Esophagus (tissue), 2 donors: Measurements from ENCODE around the gene ABCB8. TPM values are rescaled to one million over a fixed set of nuclear protein-coding genes. Genes with fewer than 3 reads are reported as not detected.

Experiments
- H3K27ac ChIP-seq, 2 donors: one replicate each; pipeline ENCODE4 v1.5.1; 2013; ENCODE audit warnings: low read depth in 2 of 2, mild to moderate bottlenecking in 2 of 2, inconsistent platforms in 1 of 2, low read length in 1 of 2, moderate library complexity in 1 of 2
- H3K27me3 ChIP-seq, 2 donors: one replicate each; pipeline ENCODE4 v1.6.1; 2013; ENCODE audit warnings: low read length in 2 of 2, control low read depth in 1 of 2, mild to moderate bottlenecking in 1 of 2; ENCODE audit not compliant: insufficient read depth in 2 of 2, control insufficient read depth in 1 of 2
- H3K36me3 ChIP-seq, 2 donors: one replicate each; pipeline ENCODE4 v1.6.1; 2013; ENCODE audit warnings: low read length in 1 of 2; ENCODE audit not compliant: control insufficient read depth in 2 of 2, insufficient read depth in 2 of 2
- H3K4me1 ChIP-seq, 2 donors: one replicate each; pipeline ENCODE4 v1.6.1; 2013; ENCODE audit warnings: low read length in 1 of 2; ENCODE audit not compliant: control insufficient read depth in 2 of 2, insufficient read depth in 2 of 2
- H3K4me3 ChIP-seq, 2 donors: one replicate each; pipeline ENCODE4 v1.5.1; 2013; ENCODE audit warnings: low read length in 2 of 2, mild to moderate bottlenecking in 2 of 2, low read depth in 1 of 2, moderate library complexity in 1 of 2
- H3K9me3 ChIP-seq, 2 donors: one replicate each; pipeline ENCODE4 v1.6.1; 2013; ENCODE audit warnings: mild to moderate bottlenecking in 2 of 2, low read depth in 1 of 2, low read length in 1 of 2, moderate library complexity in 1 of 2; ENCODE audit not compliant: control insufficient read depth in 2 of 2, insufficient read depth in 1 of 2
- WGBS, 2 donors: extraction: QIAGEN DNeasy Blood & Tissue Kit; methylation state at CpG; one replicate each; pipeline ENCODE4 v1.1.7; 2013; 5-methylcytosine and 5-hydroxymethylcytosine counted together
- polyA plus RNA-seq, 2 donors: library from polyadenylated mRNA; stranded (reverse); fragments of 200-250 nt; gene quantifications; one replicate each; pipeline ENCODE4 v1.2.3, GENCODE V29; 2013
- donor health status: healthy with polysubstance abuse.
- donor health status: Bipolar disorder and iron deficiency.

Gene ABCB8
- polyA plus RNA-seq = 10 to 100 TPM; 24.0 to 27.6 TPM

GRCh38 chr7:151028131-151028947 is at the start of gene ABCB8:
TSS of gene ABCB8 (plus strand) at chr7:151028450. CDS start at chr7:151028516, 66 bp downstream.
- no peaks in the 10 kb centered on the region for H3K27me3 ChIP-seq
- no peaks in the 10 kb centered on the region for H3K9me3 ChIP-seq
- peak within 1 kb of the TSS; percentile 81 to 85 for H3K4me3 ChIP-seq
- H3K27ac ChIP-seq = peak within 1 kb of the TSS; percentile 90 to 97
- peaks cover 2 to 3% of the 10 kb centered on the region in 2 donors for H3K36me3 ChIP-seq
- WGBS, 2 donors = 0 to 1% methylated on average over 52 to 53 of the region's 53 CpGs
- peaks cover 0 to 2% of the 10 kb centered on the region in 2 donors for H3K4me1 ChIP-seq

- Histone ChIP-seq H3K27ac (no peak overlapping the region), H3K4me3 (no peak overlapping the region), H3K27me3 (peaks cover 0 to 3% of the 10 kb centered on the region in 2 donors), H3K4me1 (peaks cover 7 to 9% of the 10 kb centered on the region in 2 donors), H3K9me3 (no peaks in the 10 kb centered on the region), H3K36me3 (no peaks in the 10 kb centered on the region)
- WGBS, 2 donors = 39 to 42% methylated on average over 7 of the region's 7 CpGs
These were observed 48.4 kb upstream of the ABCB8 start for GRCh38 chr7:150979713-150980390.

GRCh38 chr7:150980663-150981062 is 47.6 kb upstream of the ABCB8 start:
- H3K9me3 ChIP-seq = no peaks in the 10 kb centered on the region
- no peaks in the 10 kb centered on the region for H3K36me3 ChIP-seq
- H3K4me1 ChIP-seq = peaks cover 6 to 7% of the 10 kb centered on the region in 2 donors
- no peak overlapping the region for H3K27ac ChIP-seq
- 33 to 48% methylated on average over 2 of the region's 2 CpGs for WGBS, 2 donors
- peaks cover 0 to 3% of the 10 kb centered on the region in 2 donors for H3K27me3 ChIP-seq
- no peak overlapping the region for H3K4me3 ChIP-seq

- WGBS, 2 donors = 62% methylated on average over 6 of the region's 6 CpGs
- no peak overlapping the region for H3K4me3 ChIP-seq
- peaks cover 4 to 7% of the 10 kb centered on the region in 2 donors for H3K4me1 ChIP-seq
- H3K9me3 ChIP-seq = no peaks in the 10 kb centered on the region
- H3K27me3 ChIP-seq = peaks cover 0 to 3% of the 10 kb centered on the region in 2 donors
- H3K36me3 ChIP-seq = no peaks in the 10 kb centered on the region
- H3K27ac ChIP-seq = no peak overlapping the region
These were observed 46.6 kb upstream of the ABCB8 start for GRCh38 chr7:150981644-150982043.

DNA sequence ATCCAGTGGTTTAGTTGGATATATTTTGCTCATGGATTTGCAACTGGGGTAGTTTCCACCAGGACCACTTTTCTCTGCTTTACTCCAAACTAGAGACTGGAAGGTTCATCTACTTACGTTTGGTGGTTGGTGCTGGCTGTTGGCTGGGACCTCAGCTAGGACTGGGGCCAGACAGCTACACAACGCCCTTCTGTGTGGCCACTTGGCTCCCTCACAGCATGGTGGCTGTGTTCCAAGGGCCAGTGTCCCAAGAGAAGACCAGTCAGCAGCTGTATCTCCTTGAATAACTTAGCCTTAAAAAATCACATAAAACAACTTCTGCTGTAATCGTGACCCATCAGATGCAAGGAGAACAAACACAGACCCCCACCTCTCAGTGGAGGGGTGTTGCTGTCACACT is 45.9 kb upstream of the ABCB8 start:
- no peaks in the 10 kb centered on the region for H3K27me3 ChIP-seq
- H3K4me3 ChIP-seq = no peak overlapping the region
- H3K9me3 ChIP-seq = no peaks in the 10 kb centered on the region
- no peaks in the 10 kb centered on the region for H3K36me3 ChIP-seq
- WGBS, 2 donors = 39 to 45% methylated on average over 3 of the region's 3 CpGs
- H3K4me1 ChIP-seq = peaks cover 4 to 6% of the 10 kb centered on the region in 2 donors
- no peak overlapping the region for H3K27ac ChIP-seq

DNA sequence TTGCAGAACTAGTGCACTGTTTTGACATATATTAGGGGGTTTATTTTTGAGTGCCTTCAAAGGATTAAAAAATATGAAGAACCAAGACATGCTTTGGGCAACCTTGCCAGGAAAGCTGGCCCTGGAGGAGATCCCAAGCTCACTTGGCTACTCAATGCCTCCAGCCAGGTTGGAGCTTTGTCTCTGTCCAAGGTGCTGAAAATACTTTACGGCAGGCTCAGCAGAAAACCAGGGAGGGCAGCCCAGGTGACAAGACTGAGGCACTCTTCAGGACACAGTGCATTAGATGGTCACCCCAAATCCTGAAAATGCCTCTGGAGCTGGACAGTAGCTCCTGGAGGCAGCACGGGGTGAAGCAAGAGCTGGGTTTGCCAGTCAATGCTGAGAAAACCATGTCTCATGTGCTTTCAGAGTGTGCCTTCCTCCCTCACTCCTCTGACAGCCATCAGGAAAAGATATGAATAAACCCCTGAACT is 44.3 kb upstream of the ABCB8 start:
- Histone ChIP-seq H3K4me3 (no peak overlapping the region), H3K27ac (no peak overlapping the region), H3K4me1 (peaks cover 0 to 6% of the 10 kb centered on the region in 2 donors), H3K36me3 (no peaks in the 10 kb centered on the region), H3K27me3 (no peaks in the 10 kb centered on the region), H3K9me3 (no peaks in the 10 kb centered on the region)
- 0 to 8% methylated on average over 2 of the region's 2 CpGs for WGBS, 2 donors

DNA sequence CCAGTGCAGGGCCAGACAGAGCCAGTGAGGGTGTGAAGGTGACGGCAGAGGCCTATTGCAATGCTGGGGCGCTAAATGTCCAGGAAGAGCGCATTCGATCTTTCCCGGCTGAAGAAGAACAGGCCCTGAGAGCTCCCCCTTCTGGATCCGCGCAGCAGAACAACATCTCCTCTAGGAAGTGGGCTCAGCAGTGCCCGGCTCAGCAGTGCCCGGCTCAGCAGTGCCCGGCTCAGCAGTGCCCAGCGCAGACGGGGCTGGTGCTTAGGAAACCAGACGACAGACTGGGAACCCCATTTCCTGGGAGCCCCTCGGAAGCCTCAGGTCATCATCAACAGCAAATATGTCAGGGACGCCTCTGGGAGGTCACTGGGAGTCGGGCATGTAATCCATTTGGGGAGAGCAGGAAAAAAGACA is 42.1 kb upstream of the ABCB8 start:
- H3K36me3 ChIP-seq = no peaks in the 10 kb centered on the region
- WGBS, 2 donors = 9 to 12% methylated on average over 16 of the region's 16 CpGs

DNA sequence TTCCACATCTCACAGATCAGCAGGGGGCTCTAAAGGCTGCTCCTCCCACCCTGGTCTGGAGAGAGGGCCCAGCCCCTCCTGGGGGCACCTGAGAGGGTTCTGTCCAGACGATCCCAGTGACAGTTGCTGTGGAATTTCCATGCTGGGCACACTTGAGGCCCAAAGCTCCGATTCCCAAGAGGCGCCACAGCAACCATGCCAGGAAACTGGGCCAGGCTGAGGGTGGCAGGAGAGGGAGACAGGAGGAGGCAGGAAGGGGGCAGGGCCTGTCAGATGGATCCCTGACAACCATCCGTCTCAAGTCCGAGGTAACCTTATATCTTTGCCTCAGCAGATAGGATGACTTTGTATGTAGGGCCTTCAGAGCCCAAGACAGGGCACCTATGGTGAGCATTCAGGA is 41.7 kb upstream of the ABCB8 start:
- Histone ChIP-seq H3K4me3 (no peak overlapping the region), H3K36me3 (no peaks in the 10 kb centered on the region), H3K27ac (no peak overlapping the region), H3K27me3 (no peaks in the 10 kb centered on the region), H3K4me1 (peaks cover 0 to 6% of the 10 kb centered on the region in 2 donors), H3K9me3 (peaks cover 0 to 15% of the 10 kb centered on the region in 2 donors)
- WGBS, 2 donors = 63 to 73% methylated on average over 5 of the region's 5 CpGs

More for the DNA sequence above, 42.1 kb upstream of the ABCB8 start:
- Histone ChIP-seq H3K27me3 (no peaks in the 10 kb centered on the region), H3K4me1 (peaks cover 0 to 6% of the 10 kb centered on the region in 2 donors), H3K4me3 (no peak overlapping the region), H3K27ac (no peak overlapping the region), H3K9me3 (peaks cover 0 to 11% of the 10 kb centered on the region in 2 donors)

- Histone ChIP-seq H3K36me3 (no peaks in the 10 kb centered on the region), H3K4me1 (peaks cover 0 to 6% of the 10 kb centered on the region in 2 donors), H3K4me3 (no peak overlapping the region), H3K27ac (peak overlapping the region in 1 of 2 donors; percentile 35), H3K9me3 (peaks cover 0 to 15% of the 10 kb centered on the region in 2 donors), H3K27me3 (no peaks in the 10 kb centered on the region)
- 16 to 19% methylated on average over 29 to 31 of the region's 31 CpGs for WGBS, 2 donors
These were observed 39.7 kb upstream of the ABCB8 start for GRCh38 chr7:150988230-150989226.
